ENCODE measurements around the gene SART1. TPM values are rescaled to one million over a fixed set of nuclear protein-coding genes. Genes with fewer than 3 reads are reported as not detected.

Gene SART1
- polyA plus RNA-seq, 1 donor from 2014 or later = 34.9 TPM

GRCh38 chr11:66020212-66020611, 58.7 kb downstream of the SART1 start:
- no peak overlapping the region for H3K4me2 ChIP-seq (ENCODE audit: low read length)

GRCh38 chr11:66020618-66021357, 59.3 kb downstream of the SART1 start:
- no peak overlapping the region for H3K9ac ChIP-seq (ENCODE audit: low read length)
- no peaks in the 10 kb centered on the region for H3K9me3 ChIP-seq (ENCODE audit: low read length)
- TF ChIP-seq REST (IDR thresholded peaks at IDR 0.05; ENCODE audit: borderline replicate concordance) = no peak
- no peak for TF ChIP-seq EZH2 (IDR thresholded peaks at IDR 0.05; ENCODE audit: borderline replicate concordance, insufficient read depth, low read length, poor library complexity, severe bottlenecking)
- TF ChIP-seq MXI1 (conservative IDR thresholded peaks at IDR 0.05; ENCODE audit: poor library complexity, severe bottlenecking) = no peak
- TF ChIP-seq TAF1 (IDR thresholded peaks at IDR 0.05; ENCODE audit: low read depth) = no peak
- no peak for TF ChIP-seq RAD21 (conservative IDR thresholded peaks at IDR 0.05)
- no peak for TF ChIP-seq EP300 (conservative IDR thresholded peaks at IDR 0.05; ENCODE audit: poor library complexity, severe bottlenecking)
- TF ChIP-seq POLR2AphosphoS5 (IDR thresholded peaks at IDR 0.05) = no peak
- no peak for TF ChIP-seq SMC3 (conservative IDR thresholded peaks at IDR 0.05; ENCODE audit: poor library complexity)
- no peak for TF ChIP-seq CTCF (IDR thresholded peaks at IDR 0.05; ENCODE audit: poor library complexity, severe bottlenecking)
- no peaks in the 10 kb centered on the region for H3F3A ChIP-seq (ENCODE audit: insufficient read depth, low read length, poor library complexity, severe bottlenecking)
- H3K27ac ChIP-seq (ENCODE audit: low read length) = no peak overlapping the region
- no peaks in the 10 kb centered on the region for H3K36me3 ChIP-seq (ENCODE audit: insufficient read depth, low read length)
- no peaks in the 10 kb centered on the region for H3K9me2 ChIP-seq (ENCODE audit: insufficient read depth, low read length)
- no peak overlapping the region for H2AFZ ChIP-seq (ENCODE audit: low read depth, low read length)
- H3K79me2 ChIP-seq (replicated peaks; ENCODE audit: insufficient read depth, low read length) = no peaks in the 10 kb centered on the region
- H4K20me1 ChIP-seq (ENCODE audit: insufficient read depth) = no peaks in the 10 kb centered on the region
- H3K27me3 ChIP-seq (ENCODE audit: insufficient read depth, low read depth, low read length) = peaks cover 8% of the 10 kb centered on the region
- H3K4me2 ChIP-seq (ENCODE audit: low read length) = no peak overlapping the region
- no peak overlapping the region for H3K4me3 ChIP-seq (ENCODE audit: low read length)

More at GRCh38 chr11:66020212-66020611, 58.7 kb downstream of the SART1 start:
- Histone ChIP-seq H3K27me3 (ENCODE audit: insufficient read depth, low read depth, low read length) (peaks cover 8% of the 10 kb centered on the region), H3K9me2 (ENCODE audit: insufficient read depth, low read length) (no peaks in the 10 kb centered on the region), H3K9me3 (ENCODE audit: low read length) (no peaks in the 10 kb centered on the region), H4K20me1 (ENCODE audit: insufficient read depth) (no peaks in the 10 kb centered on the region), H3F3A (ENCODE audit: insufficient read depth, low read length, poor library complexity, severe bottlenecking) (no peaks in the 10 kb centered on the region), H2AFZ (ENCODE audit: low read depth, low read length) (no peak overlapping the region), H3K27ac (ENCODE audit: low read length) (no peak overlapping the region), H3K9ac (ENCODE audit: low read length) (no peak overlapping the region), H3K79me2 (replicated peaks; ENCODE audit: insufficient read depth, low read length) (no peaks in the 10 kb centered on the region), H3K4me3 (ENCODE audit: low read length) (no peak overlapping the region), H3K36me3 (ENCODE audit: insufficient read depth, low read length) (no peaks in the 10 kb centered on the region)
- TF ChIP-seq POLR2AphosphoS5 (IDR thresholded peaks at IDR 0.05) = no peak
- TF ChIP-seq REST (IDR thresholded peaks at IDR 0.05; ENCODE audit: borderline replicate concordance) = no peak
